ENCODE results near the gene HAX1.

- TF ChIP-seq POLR2A (IDR thresholded peaks at IDR 0.05) (no peak), CTCF (IDR thresholded peaks at IDR 0.05) (no peak)
Measured at GRCh38 chr1:154323493-154323892, 51.1 kb downstream of the HAX1 start.

Measured in Peyer's patch (tissue), 4 donors.